Activated T-cell treated with anti-CD3 and anti-CD28 coated beads, Interleukin-2, amount 50 U/mL, for 72 hours (primary cell): ENCODE measurements around the gene DYTN. TPM values are rescaled to one million over a fixed set of nuclear protein-coding genes. Genes with fewer than 3 reads are reported as not detected.
"Not testable (repeated sequence)": the region's sequence is repeated elsewhere in the genome, so short reads cannot be mapped to it uniquely, and the experiment has no call there.

Source experiments
- ATAC-seq, 2 donors: fragments of 150-1000 bp; cut with Tn5 transposase; replicated peaks in 1 of 2; 2 replicates each; pipeline ENCODE4 v1.10.0; 2021; ENCODE audit warnings: moderate library complexity in 2 of 2, mild to moderate bottlenecking in 1 of 2
- DNase-seq, 2 donors: peaks; one replicate each; pipeline ENCODE4 v3.0.0; 2021 to 2022; ENCODE audit warnings: mixed read lengths in 1 of 2
- H3K27ac Mint-ChIP-seq: one replicate; pipeline ENCODE4 v1.8.0; 2022; ENCODE audit warnings: mild to moderate bottlenecking, moderate library complexity, mixed read lengths
- H3K27me3 Mint-ChIP-seq: one replicate; pipeline ENCODE4 v1.8.0; 2022; ENCODE audit warnings: low read depth, mixed read lengths
- H3K36me3 Mint-ChIP-seq, 2 donors: one replicate each; pipeline ENCODE4 v1.8.0; 2022; ENCODE audit warnings: mixed read lengths in 2 of 2, mild to moderate bottlenecking in 1 of 2; ENCODE audit not compliant: insufficient read depth in 2 of 2
- H3K4me1 Mint-ChIP-seq: one replicate; pipeline ENCODE4 v1.8.0; 2022; ENCODE audit warnings: low read depth, mixed read lengths
- H3K4me3 Mint-ChIP-seq, 2 donors: one replicate each; pipeline ENCODE4 v1.8.0; 2022; ENCODE audit warnings: mild to moderate bottlenecking in 2 of 2, mixed read lengths in 2 of 2, moderate library complexity in 2 of 2
- H3K9me3 Mint-ChIP-seq, 2 donors: one replicate each; pipeline ENCODE4 v1.8.0; 2022; ENCODE audit warnings: mixed read lengths in 2 of 2
- total RNA-seq, 2 donors: library from RNA; stranded (reverse); gene quantifications; one replicate each; pipeline ENCODE4 v1.2.3, GENCODE V29; 2022

DYTN gene
- total RNA-seq, 2 donors from 2014 or later: not detected

DNA sequence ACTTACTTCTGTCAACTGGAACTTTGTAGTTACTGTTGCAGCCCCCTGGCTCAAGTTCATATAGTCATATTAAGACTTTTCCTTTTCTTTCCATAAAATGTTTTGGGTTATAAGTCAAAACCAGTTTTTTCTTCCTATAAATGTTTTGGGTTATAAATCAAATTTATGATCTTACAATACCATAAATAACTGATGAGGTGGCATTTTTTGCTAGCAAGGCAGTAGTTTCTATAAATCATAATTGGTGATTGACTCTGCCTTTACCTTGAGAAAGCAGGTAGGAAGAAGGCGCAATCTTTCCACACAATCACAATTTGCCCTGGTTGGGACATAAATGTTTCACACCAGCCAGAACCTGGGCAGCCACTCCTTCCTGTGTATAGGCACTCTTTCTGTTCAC lies 5.1 kb upstream of the DYTN start:
- Mint-ChIP-seq H3K27me3 (peaks cover 71% of the 10 kb centered on the region), H3K9me3 (peaks cover 2 to 3% of the 10 kb centered on the region in 2 donors), H3K27ac (no peak overlapping the region), H3K4me3 (no peak overlapping the region), H3K4me1 (peaks cover 9% of the 10 kb centered on the region), H3K36me3 (peaks cover 3 to 5% of the 10 kb centered on the region in 2 donors)
- no peak for ATAC-seq
- no peak for DNase-seq

DNA sequence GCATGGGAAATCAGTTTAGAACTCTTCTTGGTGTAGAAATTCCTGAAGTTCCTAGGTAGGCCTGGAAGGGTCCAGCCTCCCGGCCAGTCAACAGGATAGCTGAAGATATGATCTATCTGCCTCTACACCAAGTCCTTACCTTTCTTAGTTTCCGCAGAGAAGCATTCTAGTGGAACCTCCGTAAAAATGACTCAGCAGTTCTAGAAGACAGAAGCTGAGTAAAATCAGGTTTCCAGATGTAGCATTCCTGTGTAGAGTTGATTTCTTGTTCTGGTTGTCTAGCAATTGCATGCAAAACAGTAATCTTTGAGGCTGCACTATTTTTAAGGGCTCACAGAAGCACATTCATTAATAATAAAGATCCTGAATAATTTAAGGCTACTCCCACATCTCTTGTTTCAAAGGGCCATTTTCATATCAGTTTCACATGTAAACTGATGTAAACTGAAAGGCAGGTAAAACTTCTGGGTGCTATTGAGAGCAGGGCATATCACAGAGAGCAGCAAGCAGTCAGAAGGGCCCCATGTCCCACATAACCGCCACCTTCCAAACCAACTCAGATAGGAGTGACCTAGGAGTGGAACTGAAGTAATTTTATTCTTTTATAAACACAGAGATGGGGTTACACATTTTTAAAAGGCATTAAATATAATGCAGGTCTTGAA lies 3.2 kb upstream of the DYTN start:
- Mint-ChIP-seq H3K36me3 (peaks cover 3 to 5% of the 10 kb centered on the region in 2 donors), H3K4me1 (peaks cover 5% of the 10 kb centered on the region), H3K9me3 (peaks cover 2 to 3% of the 10 kb centered on the region in 2 donors), H3K4me3 (no peak overlapping the region), H3K27me3 (peaks cover 60% of the 10 kb centered on the region), H3K27ac (no peak overlapping the region)
- no peak for ATAC-seq
- no peak for DNase-seq

DNA sequence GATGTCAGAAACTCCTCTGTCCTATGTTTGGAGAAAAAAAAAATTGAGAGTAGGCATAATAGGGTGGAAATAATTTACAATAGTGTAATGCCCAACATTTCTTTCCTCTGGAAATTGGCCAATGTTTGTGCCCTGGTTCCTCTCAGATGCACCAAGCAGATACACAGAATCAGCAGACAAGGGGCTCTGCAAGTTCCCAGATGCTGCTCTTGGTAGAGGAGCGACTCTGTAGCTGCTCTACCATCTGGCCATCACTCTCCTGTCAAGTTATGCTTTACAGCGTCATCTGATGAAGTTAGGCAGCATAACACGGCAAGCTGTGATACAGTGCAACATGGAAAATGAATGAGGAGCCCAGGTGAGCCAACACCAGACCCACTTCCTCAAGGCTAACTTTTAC lies 1.6 kb downstream of the DYTN start:
- DNase-seq: no peak
- H3K9me3 Mint-ChIP-seq: no peaks in the 10 kb centered on the region
- no peak overlapping the region for H3K27ac Mint-ChIP-seq
- no peak for ATAC-seq
- H3K27me3 Mint-ChIP-seq: peaks cover 39% of the 10 kb centered on the region
- peaks cover 5% of the 10 kb centered on the region for H3K4me1 Mint-ChIP-seq
- no peak overlapping the region for H3K4me3 Mint-ChIP-seq
- H3K36me3 Mint-ChIP-seq: peaks cover 0 to 2% of the 10 kb centered on the region in 2 donors

GRCh38 chr2:206715183-206715582 lies 3.0 kb downstream of the DYTN start:
- peaks cover 34% of the 10 kb centered on the region for H3K27me3 Mint-ChIP-seq
- H3K36me3 Mint-ChIP-seq, H3K9me3 Mint-ChIP-seq, H3K4me3 Mint-ChIP-seq, DNase-seq, H3K4me1 Mint-ChIP-seq, ATAC-seq, H3K27ac Mint-ChIP-seq: not testable (repeated sequence)

GRCh38 chr2:206713746-206714145 lies 4.5 kb downstream of the DYTN start:
- Mint-ChIP-seq H3K9me3 (no peaks in the 10 kb centered on the region), H3K36me3 (no peaks in the 10 kb centered on the region), H3K4me3 (no peak overlapping the region), H3K27me3 (peaks cover 21% of the 10 kb centered on the region), H3K27ac (no peak overlapping the region), H3K4me1 (no peaks in the 10 kb centered on the region)
- ATAC-seq: peak in 1 of 2 donors; percentile 28
- no peak for DNase-seq

- Mint-ChIP-seq H3K36me3 (no peaks in the 10 kb centered on the region), H3K4me1 (no peaks in the 10 kb centered on the region), H3K27ac (no peak overlapping the region), H3K4me3 (no peak overlapping the region), H3K9me3 (no peaks in the 10 kb centered on the region), H3K27me3 (peaks cover 7% of the 10 kb centered on the region)
- ATAC-seq: no peak
- no peak for DNase-seq
These were observed 9.9 kb downstream of the DYTN start for GRCh38 chr2:206708286-206708685.

DNA sequence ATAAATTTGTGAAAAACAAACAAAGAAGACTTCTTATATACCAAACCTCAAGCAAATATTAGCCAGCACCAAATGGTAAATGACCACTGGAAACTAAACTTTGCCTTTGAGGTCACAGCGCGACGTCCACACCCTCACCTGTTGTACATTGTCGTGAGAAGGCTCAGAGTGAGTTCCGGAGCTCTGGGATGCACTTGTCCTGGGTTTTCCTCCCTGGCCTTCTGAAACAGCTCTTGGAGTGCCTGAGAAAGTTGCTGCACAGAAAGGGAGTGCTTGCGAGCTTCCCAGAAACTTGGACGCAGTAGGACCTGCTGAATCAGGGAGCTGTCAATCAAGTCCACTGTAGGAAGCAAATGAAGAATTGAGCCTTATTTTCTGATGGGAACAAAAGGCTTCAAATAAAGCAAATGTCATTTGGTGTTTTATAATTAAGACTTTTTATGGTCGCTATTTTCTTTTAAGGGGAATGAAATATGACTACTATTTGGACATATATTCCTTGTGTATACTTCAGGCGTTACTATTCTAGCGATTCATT lies 11.0 kb downstream of the DYTN start:
- H3K36me3 Mint-ChIP-seq: no peaks in the 10 kb centered on the region
- H3K4me1 Mint-ChIP-seq: no peaks in the 10 kb centered on the region
- no peaks in the 10 kb centered on the region for H3K9me3 Mint-ChIP-seq
- H3K27ac Mint-ChIP-seq: no peak overlapping the region
- H3K4me3 Mint-ChIP-seq: no peak overlapping the region
- ATAC-seq (no peak), DNase-seq (no peak)
- peaks cover 7% of the 10 kb centered on the region for H3K27me3 Mint-ChIP-seq

DNA sequence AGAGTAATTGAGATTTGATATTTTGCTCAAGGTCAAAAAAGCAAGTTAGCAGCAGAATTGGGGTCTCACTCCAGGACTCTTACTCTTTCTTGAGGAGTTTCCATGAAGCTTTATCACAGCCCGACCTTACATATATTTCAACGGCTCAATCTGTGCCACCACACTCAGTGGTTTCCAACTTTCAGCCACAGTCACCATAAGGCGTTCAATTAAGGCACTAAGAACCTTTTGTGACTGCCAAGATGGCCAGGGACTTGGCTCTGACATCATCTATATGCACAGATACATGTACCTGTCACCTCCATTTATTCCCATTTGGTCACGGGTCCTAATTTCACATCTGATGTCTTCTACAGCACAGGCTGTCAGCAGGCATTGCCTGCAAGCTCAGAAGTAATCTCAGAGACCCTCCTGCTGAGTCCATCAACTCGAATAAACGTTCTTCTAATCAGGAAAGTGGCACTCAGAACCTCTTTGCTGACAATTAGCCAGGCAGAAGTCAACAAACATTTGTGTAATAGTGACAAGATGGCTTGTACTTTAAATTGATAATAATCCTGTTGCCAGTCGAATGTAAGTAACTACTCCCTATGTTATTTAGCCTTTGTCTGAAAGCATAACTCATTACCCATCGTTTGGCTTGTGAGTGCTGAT lies 16.1 kb downstream of the DYTN start:
- Mint-ChIP-seq H3K4me1 (peaks cover 5% of the 10 kb centered on the region), H3K27me3 (peaks cover 35% of the 10 kb centered on the region), H3K4me3 (no peak overlapping the region), H3K36me3 (no peaks in the 10 kb centered on the region), H3K27ac (no peak overlapping the region), H3K9me3 (no peaks in the 10 kb centered on the region)
- DNase-seq (no peak), ATAC-seq (no peak)

DNA sequence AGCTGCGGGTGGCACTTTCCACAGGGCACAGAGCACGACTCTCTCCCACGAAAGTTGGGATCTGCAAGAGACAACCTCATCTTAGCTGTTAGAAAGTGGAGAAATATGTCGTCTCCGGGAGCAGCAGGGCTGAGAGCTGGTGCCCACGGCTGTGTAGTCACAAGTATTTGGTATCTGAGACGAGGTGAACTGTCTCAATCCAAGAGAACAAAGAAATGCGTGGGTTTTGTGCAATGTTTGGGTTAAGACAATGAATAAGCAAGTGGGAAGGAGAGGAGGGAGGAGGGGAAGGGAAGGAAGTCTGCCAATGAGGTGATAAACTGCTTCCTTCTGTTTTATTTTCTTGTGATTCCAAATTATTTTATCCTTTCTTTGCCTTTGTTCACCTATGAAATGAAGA lies 18.0 kb downstream of the DYTN start:
- no peaks in the 10 kb centered on the region for H3K9me3 Mint-ChIP-seq
- no peaks in the 10 kb centered on the region for H3K36me3 Mint-ChIP-seq
- H3K4me1 Mint-ChIP-seq: peaks cover 5% of the 10 kb centered on the region
- no peak for DNase-seq
- peaks cover 35% of the 10 kb centered on the region for H3K27me3 Mint-ChIP-seq
- peak overlapping the region; percentile 4 to 21 for H3K4me3 Mint-ChIP-seq
- peak in 1 of 2 donors; percentile 27 for ATAC-seq
- no peak overlapping the region for H3K27ac Mint-ChIP-seq

GRCh38 chr2:206698811-206699210 lies 19.4 kb downstream of the DYTN start:
- Mint-ChIP-seq H3K4me1 (peaks cover 5% of the 10 kb centered on the region), H3K27me3 (peaks cover 28% of the 10 kb centered on the region), H3K27ac (no peak overlapping the region), H3K4me3 (no peak overlapping the region), H3K36me3 (no peaks in the 10 kb centered on the region), H3K9me3 (no peaks in the 10 kb centered on the region)
- ATAC-seq: no peak
- DNase-seq: no peak

- no peak for ATAC-seq
- Mint-ChIP-seq H3K27me3 (peaks cover 28% of the 10 kb centered on the region), H3K36me3 (no peaks in the 10 kb centered on the region), H3K27ac (no peak overlapping the region), H3K4me1 (peaks cover 5% of the 10 kb centered on the region), H3K9me3 (no peaks in the 10 kb centered on the region), H3K4me3 (no peak overlapping the region)
- no peak for DNase-seq
These were observed 21.3 kb downstream of the DYTN start for GRCh38 chr2:206696910-206697309.

DNA sequence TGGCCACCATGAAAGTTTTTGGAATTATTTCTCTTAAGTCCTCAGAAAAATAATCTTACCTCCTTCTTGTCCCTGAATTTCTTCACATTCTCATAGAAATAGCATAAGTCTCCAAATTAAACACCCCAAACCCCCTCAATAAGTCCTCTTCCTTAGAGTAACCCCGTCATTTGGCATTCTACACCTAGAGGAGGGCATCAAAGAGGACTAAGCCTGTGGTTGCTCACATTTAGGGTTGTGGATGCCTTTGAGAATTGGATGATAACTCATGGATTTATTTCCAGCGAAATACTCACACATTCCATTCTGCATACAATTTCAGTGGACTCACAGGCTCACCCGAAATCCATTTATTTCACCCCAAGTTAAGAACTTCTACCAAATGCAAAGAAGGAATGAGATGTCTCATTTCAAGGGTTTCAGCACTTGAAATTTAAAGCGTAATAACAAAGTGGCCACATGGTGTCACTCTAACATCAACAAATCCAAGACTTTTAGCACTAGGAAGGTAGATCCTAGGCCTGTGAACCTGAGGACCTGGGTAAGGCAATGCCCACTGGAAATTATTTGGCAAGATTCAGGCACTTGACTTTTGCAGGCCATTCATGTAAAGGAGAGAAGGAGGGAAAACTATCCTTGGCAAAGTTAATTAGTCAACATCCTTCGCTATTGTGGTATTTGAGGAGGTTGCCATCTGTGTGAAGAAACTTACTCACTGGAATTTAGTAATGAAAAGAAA lies 24.6 kb downstream of the DYTN start:
- no peaks in the 10 kb centered on the region for H3K9me3 Mint-ChIP-seq
- peak; percentile 14 to 50 for DNase-seq
- no peaks in the 10 kb centered on the region for H3K27me3 Mint-ChIP-seq
- H3K36me3 Mint-ChIP-seq: no peaks in the 10 kb centered on the region
- ATAC-seq: peak; percentile 56 to 64
- H3K27ac Mint-ChIP-seq: no peak overlapping the region
- no peaks in the 10 kb centered on the region for H3K4me1 Mint-ChIP-seq
- no peak overlapping the region for H3K4me3 Mint-ChIP-seq

- H3K27ac Mint-ChIP-seq: no peak overlapping the region
These were observed 25.2 kb downstream of the DYTN start for GRCh38 chr2:206692971-206693370.

More at GRCh38 chr2:206692971-206693370, 25.2 kb downstream of the DYTN start:
- no peak for ATAC-seq
- Mint-ChIP-seq H3K9me3 (no peaks in the 10 kb centered on the region), H3K36me3 (no peaks in the 10 kb centered on the region), H3K4me3 (no peak overlapping the region), H3K4me1 (no peaks in the 10 kb centered on the region), H3K27me3 (no peaks in the 10 kb centered on the region)
- DNase-seq: no peak
